GM18951 (cell line): ENCODE measurements around the gene PEBP1.

Experiments
- POLR2A ChIP-seq: IDR thresholded peaks from 4 replicates; pipeline ENCODE4 v1.6.1; 2011; ENCODE audit warnings: mild to moderate bottlenecking; ENCODE audit not compliant: insufficient read length, insufficient read depth; ENCODE audit errors: extremely low read depth
- in situ Hi-C: fragments of 300-500 bp; cut with MboI; formaldehyde crosslinking; loops from one replicate; pipeline ENCODE4 v1.12.0; 2022; ENCODE audit warnings: low sequenced_read_pairs, mixed read lengths, inconsistent platforms; ENCODE audit not compliant: unreplicated experiment

PEBP1 gene

GRCh38 chr12:118135788-118136558, at the start of gene PEBP1:
Gene PEBP1 (plus strand): TSS chr12:118136124. CDS start chr12:118136210, 86 bp downstream.
- TF ChIP-seq POLR2A = peak; percentile 91
- in situ Hi-C loops = no loop called here

GRCh38 chr12:118089782-118090181, 46.1 kb upstream of the PEBP1 start:
- TF ChIP-seq POLR2A = no peak
- in situ Hi-C loops = no loop called here

DNA sequence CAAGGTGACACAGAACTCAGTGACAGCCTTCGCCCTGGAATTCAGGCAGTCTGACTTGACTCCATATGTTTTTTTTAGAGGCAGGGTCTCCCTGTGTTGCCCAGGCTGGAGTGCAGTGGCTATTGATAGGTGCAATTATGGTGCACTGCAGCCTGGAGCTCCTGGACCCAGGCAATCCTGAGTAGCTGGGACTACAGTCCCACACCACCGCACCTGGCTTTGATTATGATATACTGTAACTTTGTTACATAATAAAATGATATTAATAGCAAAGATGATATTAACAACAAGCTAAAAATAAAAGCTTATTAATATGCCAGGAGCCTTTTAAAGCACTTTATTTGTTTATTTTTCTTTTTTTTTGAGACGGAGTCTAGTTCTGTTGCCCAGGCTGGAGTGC, 41.9 kb upstream of the PEBP1 start:
- no peak for TF ChIP-seq POLR2A
- in situ Hi-C loops = no loop called here

DNA sequence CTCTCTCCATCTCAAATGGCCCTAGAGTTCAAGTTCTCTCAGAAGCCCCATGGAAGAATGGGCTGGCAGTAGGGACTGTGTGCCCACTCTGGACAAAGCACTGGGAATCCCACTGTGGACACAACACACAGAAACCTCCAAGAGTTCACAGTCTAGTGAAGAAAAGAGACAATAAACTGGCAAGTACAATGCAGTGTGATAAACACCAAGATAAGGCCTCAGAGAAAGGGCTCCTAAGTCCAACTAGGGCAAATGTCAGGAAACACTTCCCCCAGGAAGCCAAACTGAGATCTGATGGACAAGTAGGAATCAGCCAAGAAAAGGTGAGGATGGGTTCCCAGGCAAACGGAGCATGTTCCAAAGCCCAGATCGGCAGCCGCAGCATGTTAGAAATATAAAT, 37.5 kb upstream of the PEBP1 start:
- TF ChIP-seq POLR2A = no peak
- in situ Hi-C loops = no loop called here

DNA sequence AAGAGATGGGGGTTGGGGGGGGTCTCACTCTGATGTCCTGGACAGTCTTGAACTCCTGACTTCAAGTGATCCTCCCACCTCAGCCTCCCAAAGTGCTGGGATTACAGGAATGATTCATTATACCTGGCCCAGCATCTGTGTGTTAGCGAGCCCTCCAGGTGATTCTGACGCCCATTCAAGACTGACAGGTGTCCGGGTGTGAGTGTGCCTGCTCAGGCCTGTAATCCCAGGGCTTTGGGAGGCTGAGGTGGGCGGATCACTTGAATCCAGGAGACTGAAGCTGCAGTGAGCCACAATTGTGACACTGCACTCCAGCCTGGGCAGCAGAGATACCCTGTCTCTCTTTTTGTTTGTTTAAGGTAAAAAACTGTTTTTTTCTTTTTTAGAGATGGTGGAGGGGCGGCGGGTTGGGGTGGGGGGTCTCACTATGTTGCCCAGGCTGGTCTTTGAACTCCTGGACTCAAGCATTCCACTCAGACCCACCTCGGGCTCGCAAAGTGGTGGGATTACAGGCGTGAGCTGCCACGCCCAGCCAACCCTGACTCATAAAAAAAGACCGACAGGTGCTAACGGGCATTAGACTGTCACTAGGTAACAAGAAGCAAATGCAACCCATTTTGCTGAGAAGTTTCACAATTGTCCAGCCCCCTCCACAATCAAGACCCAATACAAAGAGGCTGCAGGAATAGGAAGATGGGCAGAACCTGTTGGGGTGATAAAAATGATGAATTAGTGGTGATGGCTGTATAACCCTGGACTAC, 36.8 kb upstream of the PEBP1 start:
- no peak for TF ChIP-seq POLR2A
- in situ Hi-C loops = no loop called here

GRCh38 chr12:118101051-118101450, 34.9 kb upstream of the PEBP1 start:
- no peak for TF ChIP-seq POLR2A
- in situ Hi-C loops = no loop called here

DNA sequence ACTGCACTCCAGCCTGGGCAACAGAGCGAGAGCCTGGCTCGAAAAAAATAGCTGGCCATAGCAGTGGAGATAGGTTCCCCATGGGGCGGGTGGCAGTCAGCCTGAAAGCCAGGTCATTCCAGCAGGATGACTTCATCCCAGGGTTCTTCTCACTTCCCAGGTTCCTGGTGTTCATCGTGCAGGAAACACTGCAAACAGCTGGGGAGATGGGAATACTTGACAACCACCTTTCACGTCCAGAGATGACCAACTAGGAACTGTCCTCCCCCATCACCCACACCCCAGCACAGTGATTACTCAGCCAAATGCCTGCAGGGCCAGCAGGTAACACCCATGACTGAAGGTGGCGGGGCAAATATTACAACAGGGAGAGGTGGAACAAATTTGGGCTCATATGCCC, 33.9 kb upstream of the PEBP1 start:
- TF ChIP-seq POLR2A = no peak
- in situ Hi-C loops = no loop called here

DNA sequence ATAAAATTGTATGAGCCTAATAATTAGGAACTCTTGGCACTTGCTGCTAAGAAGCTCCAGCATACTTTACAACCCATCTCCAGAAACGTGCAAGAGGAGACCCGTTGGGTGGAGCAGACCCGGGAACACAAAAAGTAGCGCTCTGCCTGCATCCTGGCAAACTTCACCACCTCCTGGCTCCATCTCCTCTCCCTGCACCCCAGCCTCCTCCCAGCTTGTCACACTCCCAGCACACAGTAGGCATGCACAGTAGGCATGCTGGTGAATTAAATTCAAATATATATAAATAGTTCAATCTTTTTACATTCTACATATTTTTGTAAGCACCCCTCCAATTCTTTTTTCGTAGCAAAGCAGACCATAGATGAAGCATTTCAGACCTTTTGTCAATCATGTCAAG, 33.3 kb upstream of the PEBP1 start:
- in situ Hi-C loops = no loop called here
- no peak for TF ChIP-seq POLR2A

DNA sequence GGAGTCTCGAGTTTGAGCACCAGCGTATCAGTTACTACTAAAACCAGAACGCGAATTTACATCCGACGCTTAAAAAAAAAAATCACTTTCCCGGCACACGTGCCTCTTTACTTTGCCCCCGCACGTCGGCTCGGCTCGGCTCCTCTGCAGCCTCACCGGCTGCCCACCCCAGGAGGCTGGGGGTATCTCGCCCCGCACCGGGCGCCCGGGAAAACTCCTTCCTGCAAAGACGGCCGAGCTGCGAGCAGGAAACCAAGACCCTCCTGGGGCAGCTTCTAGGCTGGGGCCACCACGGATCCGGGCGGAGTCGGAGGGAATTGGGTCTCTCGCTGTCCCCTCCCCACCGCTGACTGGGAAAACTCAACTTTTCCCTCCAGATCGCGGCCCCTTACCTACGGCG, 32.7 kb upstream of the PEBP1 start:
- in situ Hi-C loops = no loop called here
- TF ChIP-seq POLR2A = no peak

GRCh38 chr12:118103601-118104382, 32.1 kb upstream of the PEBP1 start, which contains the start of gene VSIG10:
Gene VSIG10 (minus strand): TSS chr12:118104011. CDS start chr12:118103671, 340 bp downstream.
- TF ChIP-seq POLR2A = no peak
- in situ Hi-C loops = no loop called here

DNA sequence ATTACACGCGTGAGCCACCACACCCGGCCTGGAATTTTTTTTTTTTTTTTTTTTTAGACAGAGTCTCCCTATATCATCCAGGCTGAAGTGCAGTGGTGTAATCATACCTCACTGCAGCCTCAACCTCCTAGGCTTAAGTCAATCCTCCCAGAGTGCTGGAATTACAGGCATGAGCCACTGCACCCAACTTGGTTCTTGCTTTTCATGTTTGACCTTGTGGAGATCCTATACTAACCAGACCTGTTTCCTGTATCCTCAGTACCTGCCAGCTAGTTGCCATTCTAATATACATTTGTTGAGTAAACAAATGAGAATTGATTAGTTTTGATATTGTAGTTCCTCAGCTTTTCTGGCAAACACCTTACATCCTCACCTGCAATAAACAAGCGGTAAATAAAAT, 28.9 kb upstream of the PEBP1 start:
- TF ChIP-seq POLR2A = no peak
- in situ Hi-C loops = no loop called here

GRCh38 chr12:118107694-118108093, 28.2 kb upstream of the PEBP1 start:
- no peak for TF ChIP-seq POLR2A
- in situ Hi-C loops = no loop called here

- no peak for TF ChIP-seq POLR2A
- in situ Hi-C loops = no loop called here
These were observed 26.8 kb upstream of the PEBP1 start for GRCh38 chr12:118109088-118109487.
